ENCODE data around the gene TMEM18. TPM values are rescaled to one million over a fixed set of nuclear protein-coding genes. Genes with fewer than 3 reads are reported as not detected.
A peak's percentile ranks its signal among the peaks of the same experiment; 100 is the strongest.

The TMEM18 gene
- total and polyA plus RNA-seq, 4 donors: 19.5 to 36.0 (median 21.4) TPM

DNA sequence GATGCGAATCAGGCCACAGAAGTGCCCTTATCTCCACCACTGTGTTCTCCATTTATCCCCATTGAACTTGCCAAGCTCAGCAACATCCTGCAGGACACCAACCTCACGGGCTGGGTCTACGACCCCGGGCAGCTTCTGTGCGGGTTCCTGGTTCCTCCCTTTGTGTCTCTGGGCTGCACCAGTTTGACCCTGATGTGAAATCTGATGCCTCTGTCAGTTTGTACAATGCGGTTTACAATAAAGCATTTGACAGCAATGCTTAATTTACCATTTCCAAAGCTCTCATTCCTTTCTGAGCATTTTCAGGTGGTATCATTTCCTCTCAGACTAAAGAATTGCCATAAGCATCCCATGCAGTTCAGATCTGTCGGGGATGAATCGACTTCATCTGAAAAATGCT, 3.3 kb upstream of the TMEM18 start:
- no peak overlapping the region for H3K27ac ChIP-seq (ENCODE audit: low read depth in 1 of 2, low read length in 1 of 2)
- H3K9ac ChIP-seq (ENCODE audit: insufficient read depth in 1 of 2, low read length in 2 of 2): no peak overlapping the region
- no peak overlapping the region for H3K4me3 ChIP-seq
- no peaks in the 10 kb centered on the region for H3K36me3 ChIP-seq (ENCODE audit: control insufficient read depth in 4 of 4, insufficient read depth in 4 of 4, low read length in 4 of 4)
- peaks cover 0 to 4% (median 1%) of the 10 kb centered on the region in 4 donors for H3K9me3 ChIP-seq (ENCODE audit: control insufficient read depth in 4 of 4, insufficient read depth in 3 of 4, low read length in 3 of 4)
- TF ChIP-seq, protein P1, sequence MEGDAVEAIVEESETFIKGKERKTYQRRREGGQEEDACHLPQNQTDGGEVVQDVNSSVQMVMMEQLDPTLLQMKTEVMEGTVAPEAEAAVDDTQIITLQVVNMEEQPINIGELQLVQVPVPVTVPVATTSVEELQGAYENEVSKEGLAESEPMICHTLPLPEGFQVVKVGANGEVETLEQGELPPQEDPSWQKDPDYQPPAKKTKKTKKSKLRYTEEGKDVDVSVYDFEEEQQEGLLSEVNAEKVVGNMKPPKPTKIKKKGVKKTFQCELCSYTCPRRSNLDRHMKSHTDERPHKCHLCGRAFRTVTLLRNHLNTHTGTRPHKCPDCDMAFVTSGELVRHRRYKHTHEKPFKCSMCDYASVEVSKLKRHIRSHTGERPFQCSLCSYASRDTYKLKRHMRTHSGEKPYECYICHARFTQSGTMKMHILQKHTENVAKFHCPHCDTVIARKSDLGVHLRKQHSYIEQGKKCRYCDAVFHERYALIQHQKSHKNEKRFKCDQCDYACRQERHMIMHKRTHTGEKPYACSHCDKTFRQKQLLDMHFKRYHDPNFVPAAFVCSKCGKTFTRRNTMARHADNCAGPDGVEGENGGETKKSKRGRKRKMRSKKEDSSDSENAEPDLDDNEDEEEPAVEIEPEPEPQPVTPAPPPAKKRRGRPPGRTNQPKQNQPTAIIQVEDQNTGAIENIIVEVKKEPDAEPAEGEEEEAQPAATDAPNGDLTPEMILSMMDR (IDR thresholded peaks at IDR 0.05; ENCODE audit: control extremely low read depth, extremely low read depth): no peak
- ATAC-seq (ENCODE audit: insufficient read depth, low FRiP score) (no peak), DNase-seq (no peak)
- WGBS, 2 donors: 89 to 96% methylated on average over 8 of the region's 8 CpGs
- peaks cover 0 to 14% (median 5%) of the 10 kb centered on the region in 5 donors for H3K4me1 ChIP-seq (ENCODE audit: control insufficient read depth in 5 of 5, insufficient read depth in 5 of 5, low read length in 5 of 5)
- H3K27me3 ChIP-seq (ENCODE audit: control insufficient read depth in 3 of 3, insufficient read depth in 3 of 3, low read length in 2 of 3): no peaks in the 10 kb centered on the region

DNA sequence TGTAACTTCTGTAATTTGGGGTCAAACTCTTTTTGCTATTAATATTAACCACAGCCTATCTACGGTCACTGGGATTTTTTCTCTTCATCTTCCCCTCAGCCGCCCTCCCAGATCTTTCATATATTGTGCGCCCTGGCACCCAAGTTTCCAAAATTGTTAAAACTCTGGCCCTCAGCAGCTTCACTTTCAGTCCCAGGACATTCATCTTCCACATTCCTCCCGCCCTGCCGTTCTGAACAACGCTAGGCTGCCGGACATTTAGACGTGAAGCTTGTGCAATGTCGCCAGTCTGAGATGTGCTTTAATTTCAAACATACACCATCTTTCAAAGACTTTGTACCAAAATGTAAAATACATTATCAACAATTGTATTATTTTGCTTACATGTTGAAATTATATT, 1.8 kb upstream of the TMEM18 start:
- peaks cover 0 to 18% (median 5%) of the 10 kb centered on the region in 5 donors for H3K4me1 ChIP-seq (ENCODE audit: control insufficient read depth in 5 of 5, insufficient read depth in 5 of 5, low read length in 5 of 5)
- H3K36me3 ChIP-seq (ENCODE audit: control insufficient read depth in 4 of 4, insufficient read depth in 4 of 4, low read length in 4 of 4): peaks cover 0 to 4% (median 2%) of the 10 kb centered on the region in 4 donors
- H3K27ac ChIP-seq (ENCODE audit: low read depth in 1 of 2, low read length in 1 of 2): no peak overlapping the region
- WGBS, 2 donors: 91 to 94% methylated on average over 9 of the region's 9 CpGs
- ATAC-seq (ENCODE audit: insufficient read depth, low FRiP score) (no peak), DNase-seq (no peak)
- peaks cover 0 to 2% (median 0%) of the 10 kb centered on the region in 4 donors for H3K9me3 ChIP-seq (ENCODE audit: control insufficient read depth in 4 of 4, insufficient read depth in 3 of 4, low read length in 3 of 4)
- H3K27me3 ChIP-seq (ENCODE audit: control insufficient read depth in 3 of 3, insufficient read depth in 3 of 3, low read length in 2 of 3): no peaks in the 10 kb centered on the region
- H3K9ac ChIP-seq (ENCODE audit: insufficient read depth in 1 of 2, low read length in 2 of 2): no peak overlapping the region
- H3K4me3 ChIP-seq: no peak overlapping the region
- TF ChIP-seq, protein P1 (IDR thresholded peaks at IDR 0.05; ENCODE audit: control extremely low read depth, extremely low read depth): no peak

DNA sequence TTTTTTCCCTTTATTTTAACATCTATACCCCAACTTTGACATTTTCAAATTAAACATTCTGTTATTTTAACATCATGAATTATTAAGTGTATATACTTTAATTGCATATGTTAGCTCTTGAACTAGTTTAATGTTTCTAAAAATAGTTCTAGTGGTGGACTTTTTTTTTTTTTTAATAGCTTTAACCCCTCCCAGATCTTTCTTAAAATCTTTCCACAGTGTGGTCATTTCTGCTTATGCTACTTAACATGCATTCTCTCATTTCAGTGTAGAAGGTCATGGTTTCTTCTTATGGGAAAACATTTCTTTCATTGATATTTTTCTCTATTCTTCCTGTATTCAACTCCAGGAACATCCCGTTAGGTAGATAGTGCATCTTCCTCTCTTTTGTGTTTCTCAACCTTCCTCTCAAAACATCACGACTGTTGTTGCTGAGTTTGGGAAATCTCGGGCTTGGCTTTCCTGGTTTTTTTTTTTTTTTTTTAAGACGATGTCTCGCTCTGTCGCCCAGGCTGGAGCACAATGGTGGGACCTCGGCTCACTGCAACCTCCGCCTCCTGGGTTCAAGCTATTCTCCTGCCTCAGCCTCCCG, 849 bp upstream of the TMEM18 start:
- WGBS, 2 donors: 59 to 62% methylated on average over 9 of the region's 9 CpGs
- Histone ChIP-seq H3K27ac (ENCODE audit: low read depth in 1 of 2, low read length in 1 of 2) (no peak overlapping the region), H3K36me3 (ENCODE audit: control insufficient read depth in 4 of 4, insufficient read depth in 4 of 4, low read length in 4 of 4) (peaks cover 0 to 8% (median 3%) of the 10 kb centered on the region in 4 donors), H3K27me3 (ENCODE audit: control insufficient read depth in 3 of 3, insufficient read depth in 3 of 3, low read length in 2 of 3) (no peaks in the 10 kb centered on the region), H3K9me3 (ENCODE audit: control insufficient read depth in 4 of 4, insufficient read depth in 3 of 4, low read length in 3 of 4) (peaks cover 0 to 2% (median 0%) of the 10 kb centered on the region in 4 donors), H3K4me3 (no peak overlapping the region), H3K4me1 (ENCODE audit: control insufficient read depth in 5 of 5, insufficient read depth in 5 of 5, low read length in 5 of 5) (peaks cover 0 to 18% (median 5%) of the 10 kb centered on the region in 5 donors), H3K9ac (ENCODE audit: insufficient read depth in 1 of 2, low read length in 2 of 2) (peak overlapping the region; percentile 97 to 98)
- ATAC-seq (ENCODE audit: insufficient read depth, low FRiP score) (no peak), DNase-seq (peak in 2 of 3 donors; percentile 64 to 71)
- TF ChIP-seq, protein P1 (IDR thresholded peaks at IDR 0.05; ENCODE audit: control extremely low read depth, extremely low read depth): no peak

All from lung (tissue), 12 donors.